Endothelial cell of umbilical vein (primary cell): ENCODE data around the gene TPK1. TPM values are rescaled to one million over a fixed set of nuclear protein-coding genes. Genes with fewer than 3 reads are reported as not detected.

Source experiments
- BruUV-seq: library from RNA; stranded (reverse); fragments of 400-500 nt; replicated peaks from 2 replicates; lab custom pipeline; 2021; lab: Mats Ljungman, UMichigan
- CTCF ChIA-PET: fragments of 300-600, 350-600 bp; sonication (Branson Sonifier 250); formaldehyde crosslinking; loops from one replicate; lab custom pipeline; 2021; ENCODE audit warnings: antibody characterized with exemption, inconsistent platforms; lab: Charles Lee
- POLR2A ChIA-PET: fragments of 300-600, 350-600 bp; sonication (Branson Sonifier 250); formaldehyde crosslinking; loops from one replicate; lab custom pipeline; 2021; ENCODE audit warnings: antibody characterized with exemption, inconsistent platforms; lab: Charles Lee
- DNase-seq: peaks from one replicate; pipeline ENCODE4 v3.0.0-alpha.2; 2011; ENCODE audit warnings: low read depth, low spot score
- FAIRE-seq: peaks from 2 replicates; lab custom pipeline; 2011; peaks lifted over from hg19 to GRCh38; lab: Jason Lieb, UNC
- H2AFZ ChIP-seq: 2 replicates; pipeline ENCODE4 v1.6.0; 2012; ENCODE audit warnings: low read depth, low read length, control low read depth, inconsistent platforms
- H3K27ac ChIP-seq: 2 replicates; pipeline ENCODE4 v1.5.1; 2011; ENCODE audit warnings: low read depth, mild to moderate bottlenecking, control low read depth, low read length, moderate library complexity; ENCODE audit not compliant: insufficient read depth
- H3K27me3 ChIP-seq, 2 experiments: 2 replicates each; pipeline versions ENCODE4 v1.6.0 to v1.6.1; 2011; ENCODE audit warnings: low read length in 2 of 2, mixed read lengths in 1 of 2; ENCODE audit not compliant: control insufficient read depth in 2 of 2, insufficient read depth in 2 of 2
- H3K36me3 ChIP-seq, 2 experiments: 2 replicates in 1 of 2; 3 replicates in 1 of 2; pipeline ENCODE4 v1.5.1; 2011; ENCODE audit warnings: low read length in 2 of 2, mild to moderate bottlenecking in 1 of 2, moderate library complexity in 1 of 2; ENCODE audit not compliant: control insufficient read depth in 2 of 2, insufficient read depth in 2 of 2; ENCODE audit errors: extremely low read depth in 1 of 2
- H3K4me1 ChIP-seq: 3 replicates; pipeline ENCODE4 v1.5.1; 2011; ENCODE audit warnings: mild to moderate bottlenecking, low read length; ENCODE audit not compliant: control insufficient read depth, insufficient read depth; ENCODE audit errors: extremely low read depth
- H3K4me2 ChIP-seq: 2 replicates; pipeline ENCODE4 v1.6.1; 2011; ENCODE audit warnings: low read length, control low read depth, mixed read lengths; ENCODE audit not compliant: insufficient read depth
- H3K4me3 ChIP-seq, 3 experiments: fragments of 200-600 bp in 1 of 3; sonication (generic), shearing (Covaris generic) in 1 of 3; replicated peaks in 1 of 3; 2 replicates each; pipeline ENCODE4 v1.5.1; 2011 to 2016; ENCODE audit warnings: control low read depth in 3 of 3, low read length in 3 of 3, mild to moderate bottlenecking in 2 of 3, inconsistent platforms in 1 of 3, low read depth in 1 of 3, moderate library complexity in 1 of 3; ENCODE audit not compliant: insufficient read depth in 1 of 3
- H3K79me2 ChIP-seq: 2 replicates; pipeline ENCODE4 v1.6.0; 2012; ENCODE audit warnings: low read length, inconsistent platforms; ENCODE audit not compliant: control insufficient read depth, insufficient read depth
- H3K9ac ChIP-seq: replicated peaks from 2 replicates; pipeline ENCODE3; 2011; ENCODE audit warnings: low read length, control low read depth; ENCODE audit not compliant: insufficient read depth; ENCODE audit errors: extremely low read depth
- H3K9me1 ChIP-seq: replicated peaks from 3 replicates; pipeline ENCODE4 v1.6.0; 2011; ENCODE audit warnings: mild to moderate bottlenecking, low read length; ENCODE audit not compliant: control insufficient read depth, insufficient read depth; ENCODE audit errors: extremely low read depth
- H3K9me3 ChIP-seq: replicated peaks from 2 replicates; pipeline ENCODE4 v1.5.1; 2012; ENCODE audit warnings: low read length, inconsistent platforms; ENCODE audit not compliant: control insufficient read depth, insufficient read depth
- H4K20me1 ChIP-seq: replicated peaks from 2 replicates; pipeline ENCODE3; 2011; ENCODE audit warnings: mild to moderate bottlenecking, low read length; ENCODE audit not compliant: control insufficient read depth, insufficient read depth; ENCODE audit errors: extremely low read depth
- CTCF ChIP-seq, 2 donors: IDR thresholded peaks; 1 replicate in 1 of 2; 2 replicates in 1 of 2; pipeline ENCODE4 v1.5.1; 2011; ENCODE audit warnings: low read length in 2 of 2, mild to moderate bottlenecking in 2 of 2, moderate library complexity in 2 of 2, control low read depth in 1 of 2, inconsistent platforms in 1 of 2, low read depth in 1 of 2; ENCODE audit not compliant: insufficient read depth in 1 of 2; ENCODE audit errors: extremely low read depth in 1 of 2
- EZH2 ChIP-seq: IDR thresholded peaks from 2 replicates; pipeline ENCODE4 v1.6.1; 2012; ENCODE audit warnings: borderline replicate concordance, low read depth, mild to moderate bottlenecking, moderate library complexity, low read length, inconsistent platforms; ENCODE audit not compliant: severe bottlenecking
- FOS ChIP-seq: IDR thresholded peaks from 2 replicates; pipeline ENCODE4 v1.6.1; 2011; ENCODE audit warnings: mild to moderate bottlenecking, low read length, moderate library complexity, borderline replicate concordance; ENCODE audit not compliant: insufficient read depth
- GATA2 ChIP-seq: IDR thresholded peaks from 2 replicates; pipeline ENCODE4 v1.7.0; 2011; ENCODE audit warnings: low read depth, mild to moderate bottlenecking, moderate library complexity, mixed read lengths, low read length; ENCODE audit not compliant: insufficient read length, insufficient read depth
- JUN ChIP-seq: IDR thresholded peaks from 2 replicates; pipeline ENCODE4 v1.6.1; 2011; ENCODE audit warnings: borderline replicate concordance, low read depth; ENCODE audit not compliant: insufficient read length, insufficient read depth
- MAX ChIP-seq: IDR thresholded peaks from 2 replicates; pipeline ENCODE4 v1.6.1; 2011; ENCODE audit not compliant: insufficient read depth, insufficient read length
- MYC ChIP-seq: IDR thresholded peaks from one replicate; pipeline ENCODE4 v1.6.1; 2011; ENCODE audit warnings: mild to moderate bottlenecking, low read depth, low read length
- POLR2A ChIP-seq: IDR thresholded peaks from 2 replicates; pipeline ENCODE4 v1.6.1; 2012; ENCODE audit warnings: low read depth, mild to moderate bottlenecking, control low read depth, low read length
- POLR2AphosphoS5 ChIP-seq: IDR thresholded peaks from 2 replicates; pipeline ENCODE4 v1.6.1; 2012; ENCODE audit warnings: low read depth, mild to moderate bottlenecking, control low read depth, low read length, moderate library complexity; ENCODE audit not compliant: insufficient read depth
- dilution Hi-C: fragments of 300-500 bp; cut with MboI; formaldehyde crosslinking; loops from one replicate; pipeline ENCODE4 v1.15.0; 2019; ENCODE audit warnings: low sequenced_read_pairs; ENCODE audit not compliant: extremely low pct_ligation_motif_present
- intact Hi-C: fragments of 100-400 bp; cut with micrococcal nuclease; formaldehyde crosslinking; loops from one replicate; pipeline ENCODE4 v1.10.0; 2022
- polyA plus RNA-seq, 4 experiments: library from polyadenylated mRNA; depleted of rRNA in 3 of 4; stranded (reverse) in 3 of 4; unstranded in 1 of 4; fragments of >200 nt; gene quantifications; 2 replicates each; pipeline versions ENCODE4 v1.2.1 to v1.2.3, GENCODE V29; 2011 to 2012; ENCODE audit warnings: missing spikeins in 1 of 4
- total RNA-seq: library from RNA; stranded (reverse); gene quantifications from 2 replicates; pipeline ENCODE4 v1.2.3, GENCODE V29; 2021

Gene TPK1
- total and polyA plus RNA-seq, 2 donors (not counting 3 experiments of a cell fraction or from before 2014, with no cell fraction given): 7.5 to 9.3 TPM

- Histone ChIP-seq H3K36me3 (no peaks in the 10 kb centered on the region), H3K4me2 (no peak overlapping the region), H3K9me3 (no peaks in the 10 kb centered on the region), H3K9me1 (no peaks in the 10 kb centered on the region), H3K79me2 (no peaks in the 10 kb centered on the region), H3K9ac (no peak overlapping the region), H3K4me3 (no peak overlapping the region), H2AFZ (no peak overlapping the region), H3K4me1 (no peaks in the 10 kb centered on the region), H3K27ac (no peak overlapping the region), H4K20me1 (no peaks in the 10 kb centered on the region), H3K27me3 (no peaks in the 10 kb centered on the region)
- POLR2A ChIA-PET: no interaction called here
- no TSS peak for BruUV-seq
- no peak for DNase-seq
- CTCF ChIA-PET: no interaction called here
- intact Hi-C loops (no loop called here), dilution Hi-C loops (no loop called here)
- no peak for FAIRE-seq
- TF ChIP-seq MYC (no peak), MAX (no peak), GATA2 (no peak), FOS (no peak), POLR2A (no peak), EZH2 (no peak), JUN (no peak), POLR2AphosphoS5 (no peak), CTCF (IDR thresholded peaks at IDR 0.05; ENCODE audit: extremely low read depth in 1 of 2, insufficient read depth in 1 of 2, low read depth in 1 of 2, low read length in 2 of 2) (no peak)
Measured at GRCh38 chr7:144545330-144545729, 290.5 kb downstream of the TPK1 start.
